ENCODE data around the gene FGFR2. TPM values are rescaled to one million over a fixed set of nuclear protein-coding genes. Genes with fewer than 3 reads are reported as not detected.

The FGFR2 gene
- total RNA-seq, 6 experiments from 2014 or later: not detected

- peaks cover 4% of the 10 kb centered on the region; the same call in 1 of the 2 replicates for H3K27me3 Mint-ChIP-seq (ENCODE audit: insufficient read depth)
These were observed 88.4 kb downstream of the FGFR2 start for GRCh38 chr10:121509796-121510195.

GRCh38 chr10:121509112-121509511 lies 89.1 kb downstream of the FGFR2 start:
- no peak for TF ChIP-seq CTCF (IDR thresholded peaks at IDR 0.05)
- no peak for DNase-seq
- H3K4me3 Mint-ChIP-seq: no peak overlapping the region
- peaks cover 4% of the 10 kb centered on the region; the same call in 1 of the 2 replicates for H3K27me3 Mint-ChIP-seq (ENCODE audit: insufficient read depth)
- no peaks in the 10 kb centered on the region for H3K4me1 Mint-ChIP-seq (ENCODE audit: low read depth)
- H3K36me3 Mint-ChIP-seq (ENCODE audit: low read depth): no peaks in the 10 kb centered on the region
- no peak overlapping the region for H3K27ac Mint-ChIP-seq
- H3K9me3 Mint-ChIP-seq: peaks cover 24% of the 10 kb centered on the region

More at GRCh38 chr10:121509796-121510195, 88.4 kb downstream of the FGFR2 start:
- no peak overlapping the region for H3K27ac Mint-ChIP-seq
- no peaks in the 10 kb centered on the region for H3K4me1 Mint-ChIP-seq (ENCODE audit: low read depth)
- no peaks in the 10 kb centered on the region for H3K36me3 Mint-ChIP-seq (ENCODE audit: low read depth)
- TF ChIP-seq CTCF (IDR thresholded peaks at IDR 0.05): no peak
- no peak for DNase-seq
- H3K9me3 Mint-ChIP-seq: peaks cover 28% of the 10 kb centered on the region
- H3K4me3 Mint-ChIP-seq: no peak overlapping the region

GRCh38 chr10:121503587-121504051 lies 94.6 kb downstream of the FGFR2 start:
- no peak overlapping the region for H3K27ac Mint-ChIP-seq
- no peaks in the 10 kb centered on the region for H3K4me1 Mint-ChIP-seq (ENCODE audit: low read depth)
- peaks cover 35% of the 10 kb centered on the region; the same call in 1 of the 2 replicates for H3K9me3 Mint-ChIP-seq
- H3K27me3 Mint-ChIP-seq (ENCODE audit: insufficient read depth): peaks cover 2% of the 10 kb centered on the region; the same call in 1 of the 2 replicates
- no peak for DNase-seq
- no peak for TF ChIP-seq CTCF (IDR thresholded peaks at IDR 0.05)
- H3K36me3 Mint-ChIP-seq (ENCODE audit: low read depth): no peaks in the 10 kb centered on the region
- no peak overlapping the region for H3K4me3 Mint-ChIP-seq

- H3K4me1 Mint-ChIP-seq (ENCODE audit: low read depth): no peaks in the 10 kb centered on the region
- no peak for DNase-seq
These were observed 96.4 kb downstream of the FGFR2 start for GRCh38 chr10:121501796-121502195.

GRCh38 chr10:121500701-121501332 lies 97.4 kb downstream of the FGFR2 start:
- Mint-ChIP-seq H3K36me3 (ENCODE audit: low read depth) (no peaks in the 10 kb centered on the region), H3K4me1 (ENCODE audit: low read depth) (no peaks in the 10 kb centered on the region), H3K27ac (no peak overlapping the region), H3K4me3 (no peak overlapping the region), H3K9me3 (peaks cover 50% of the 10 kb centered on the region), H3K27me3 (ENCODE audit: insufficient read depth) (peaks cover 4% of the 10 kb centered on the region; the same call in 1 of the 2 replicates)
- no peak for TF ChIP-seq CTCF (IDR thresholded peaks at IDR 0.05)
- DNase-seq: no peak

More at GRCh38 chr10:121501796-121502195, 96.4 kb downstream of the FGFR2 start:
- no peaks in the 10 kb centered on the region for H3K36me3 Mint-ChIP-seq (ENCODE audit: low read depth)
- peaks cover 49% of the 10 kb centered on the region for H3K9me3 Mint-ChIP-seq
- H3K27me3 Mint-ChIP-seq (ENCODE audit: insufficient read depth): peaks cover 4% of the 10 kb centered on the region; the same call in 1 of the 2 replicates
- H3K4me3 Mint-ChIP-seq: no peak overlapping the region
- no peak overlapping the region for H3K27ac Mint-ChIP-seq
- TF ChIP-seq CTCF (IDR thresholded peaks at IDR 0.05): no peak
